HEK293 (cell line): ENCODE data around the gene OSCAR.
A peak's percentile ranks its signal among the peaks of the same experiment; 100 is the strongest.

Experiments
- CTCF ChIA-PET: fragments of 350-600 bp; formaldehyde crosslinking; extraction: SDS; loops from one replicate; lab custom pipeline; 2021; ENCODE audit warnings: antibody characterized with exemption; lab: Yijun Ruan, JAX
- POLR2A ChIA-PET: fragments of 300-600 bp; formaldehyde crosslinking; extraction: SDS; loops from one replicate; lab custom pipeline; 2020; ENCODE audit warnings: antibody characterized with exemption, inconsistent platforms; lab: Yijun Ruan, JAX
- H3K27ac ChIP-seq: fragments of 200-500 bp; sonication (Bioruptor generic); 2 replicates; pipeline ENCODE4 v1.5.1; 2014; ENCODE audit warnings: low read depth, low read length, control low read depth, inconsistent platforms; ENCODE audit errors: extremely low read depth
- H3K36me3 ChIP-seq, 2 experiments: fragments of 200-500 bp in 1 of 2; sonication (Bioruptor generic) in 1 of 2; 1 replicate in 1 of 2; 2 replicates in 1 of 2; pipeline ENCODE4 v1.5.1; 2014 to 2017; ENCODE audit warnings: inconsistent platforms in 2 of 2, low read length in 2 of 2; ENCODE audit not compliant: control insufficient read depth in 2 of 2, insufficient read depth in 1 of 2
- H3K4me1 ChIP-seq: fragments of 200-500 bp; sonication (Bioruptor generic); 2 replicates; pipeline ENCODE4 v1.5.1; 2014; ENCODE audit warnings: mild to moderate bottlenecking, low read length, inconsistent platforms; ENCODE audit not compliant: control insufficient read depth, insufficient read depth
- H3K4me3 ChIP-seq: 2 replicates; pipeline ENCODE4 v1.5.1; 2011; ENCODE audit warnings: low read depth, mild to moderate bottlenecking, control low read depth, low read length, moderate library complexity
- H3K9me3 ChIP-seq: fragments of 200-500 bp; sonication (Bioruptor generic); 2 replicates; pipeline ENCODE4 v1.5.1; 2014; ENCODE audit warnings: low read depth, low read length, inconsistent platforms; ENCODE audit not compliant: control insufficient read depth, insufficient read depth
- EGR2 ChIP-seq: fragments of 450-650 bp; formaldehyde crosslinking; IDR thresholded peaks from 2 replicates; pipeline ENCODE4 v1.5.1; 2016; ENCODE audit warnings: low read depth, missing biosample characterization, missing genetic modification characterization
- GLI4 ChIP-seq: fragments of 450-650 bp; formaldehyde crosslinking; IDR thresholded peaks from 2 replicates; pipeline ENCODE4 v1.5.1; 2016; ENCODE audit warnings: missing biosample characterization, missing genetic modification characterization
- GLIS1 ChIP-seq: fragments of 450-650 bp; formaldehyde crosslinking; IDR thresholded peaks from 2 replicates; pipeline ENCODE4 v1.5.1; 2016; ENCODE audit warnings: missing biosample characterization, missing genetic modification characterization
- INSM2 ChIP-seq: fragments of 450-650 bp; formaldehyde crosslinking; IDR thresholded peaks from 2 replicates; pipeline ENCODE4 v1.5.1; 2016; ENCODE audit warnings: missing biosample characterization, missing genetic modification characterization
- MEIS1 ChIP-seq: sonication (generic); formaldehyde crosslinking; IDR thresholded peaks from 2 replicates; pipeline ENCODE4 v1.8.1; 2022; ENCODE audit warnings: missing genetic modification reagents, mild to moderate bottlenecking, borderline replicate concordance
- SP2 ChIP-seq: fragments of 450-650 bp; formaldehyde crosslinking; IDR thresholded peaks from 2 replicates; pipeline ENCODE4 v1.5.1; 2016; ENCODE audit warnings: missing biosample characterization, missing genetic modification characterization
- SP7 ChIP-seq: fragments of 450-650 bp; formaldehyde crosslinking; IDR thresholded peaks from 2 replicates; pipeline ENCODE4 v1.5.1; 2016; ENCODE audit warnings: missing biosample characterization, missing genetic modification characterization
- ZBTB21 ChIP-seq: fragments of 450-650 bp; formaldehyde crosslinking; IDR thresholded peaks from 2 replicates; pipeline ENCODE4 v1.5.1; 2017; ENCODE audit warnings: missing biosample characterization, missing genetic modification characterization
- ZBTB26 ChIP-seq: fragments of 450-650 bp; formaldehyde crosslinking; optimal IDR thresholded peaks from 2 replicates; pipeline ENCODE3; 2016; ENCODE audit warnings: missing biosample characterization, mild to moderate bottlenecking, missing genetic modification characterization
- ZBTB7A ChIP-seq: fragments of 450-650 bp; formaldehyde crosslinking; IDR thresholded peaks from 2 replicates; pipeline ENCODE4 v1.5.1; 2016; ENCODE audit warnings: low read depth, missing biosample characterization, missing genetic modification characterization
- ZFHX2 ChIP-seq: fragments of 450-650 bp; formaldehyde crosslinking; conservative IDR thresholded peaks from 2 replicates; pipeline ENCODE4 v1.5.1; 2016; ENCODE audit warnings: missing biosample characterization, missing genetic modification characterization
- ZNF148 ChIP-seq: fragments of 450-650 bp; formaldehyde crosslinking; IDR thresholded peaks from 2 replicates; pipeline ENCODE4 v1.5.0; 2017; ENCODE audit warnings: missing biosample characterization, missing genetic modification characterization, borderline replicate concordance
- ZNF302 ChIP-seq: fragments of 450-650 bp; formaldehyde crosslinking; IDR thresholded peaks from 2 replicates; pipeline ENCODE4 v1.5.1; 2016; ENCODE audit warnings: missing biosample characterization, missing genetic modification characterization, low read depth
- ZNF311 ChIP-seq: fragments of 450-650 bp; formaldehyde crosslinking; IDR thresholded peaks from 2 replicates; pipeline ENCODE4 v1.5.1; 2017; ENCODE audit warnings: missing biosample characterization, missing genetic modification characterization, borderline replicate concordance
- ZNF354C ChIP-seq: fragments of 450-650 bp; formaldehyde crosslinking; IDR thresholded peaks from 2 replicates; pipeline ENCODE4 v1.5.1; 2016; ENCODE audit warnings: missing biosample characterization, missing genetic modification characterization, low read depth, borderline replicate concordance
- ZNF510 ChIP-seq: fragments of 450-650 bp; formaldehyde crosslinking; IDR thresholded peaks from 2 replicates; pipeline ENCODE4 v1.5.1; 2018; ENCODE audit warnings: mild to moderate bottlenecking, missing genetic modification characterization, missing biosample characterization; ENCODE audit not compliant: insufficient replicate concordance
- ZNF560 ChIP-seq: fragments of 450-650 bp; formaldehyde crosslinking; IDR thresholded peaks from 2 replicates; pipeline ENCODE4 v1.5.1; 2017; ENCODE audit warnings: missing biosample characterization, missing genetic modification characterization, borderline replicate concordance
- ZNF580 ChIP-seq: fragments of 450-650 bp; formaldehyde crosslinking; IDR thresholded peaks from 2 replicates; pipeline ENCODE4 v1.5.1; 2016; ENCODE audit warnings: missing biosample characterization, missing genetic modification characterization
- ZNF624 ChIP-seq: fragments of 450-650 bp; formaldehyde crosslinking; IDR thresholded peaks from 2 replicates; pipeline ENCODE4 v1.5.1; 2017; ENCODE audit warnings: missing biosample characterization, missing genetic modification characterization
- ZSCAN5A ChIP-seq: fragments of 450-650 bp; formaldehyde crosslinking; IDR thresholded peaks from 2 replicates; pipeline ENCODE4 v1.5.1; 2016; ENCODE audit warnings: missing biosample characterization, missing genetic modification characterization

The OSCAR gene

GRCh38 chr19:54141356-54141755, 40.8 kb upstream of the OSCAR start (continued):
- TF ChIP-seq GLIS1 (tag by site-specific recombination) (no peak), ZNF624 (tag by site-specific recombination) (no peak), ZSCAN5A (tag by site-specific recombination) (no peak), SP7 (tag by site-specific recombination) (no peak), ZNF354C (tag by site-specific recombination) (no peak), ZNF560 (no peak), ZNF311 (tag by site-specific recombination) (no peak)

GRCh38 chr19:54138489-54139256, 38.1 kb upstream of the OSCAR start:
- TF ChIP-seq SP2, result 0 out of 2 replicates have a peak, but pooled peaks have one; percentile 2
- no peak for TF ChIP-seq ZNF560
- TF ChIP-seq EGR2, result peak; percentile 37; the same call in 1 of the 2 replicates
- peak; percentile 49; the same call in 1 of the 2 replicates for TF ChIP-seq ZFHX2 (tag by site-specific recombination)
- CTCF ChIA-PET, result interaction anchor here (0.7 to 1.5 kb wide), 2 partner anchors 28 to 93 kb away, joined by 3 to 6 read pairs; no protein-coding TSS in a partner anchor
- H3K4me1 ChIP-seq, result peaks cover 13% of the 10 kb centered on the region
- POLR2A ChIA-PET, result interaction anchor here (0.8 to 5.5 kb wide), 5 partner anchors 12 to 50 kb away, joined by 3 to 116 read pairs (median 63); partner anchors contain the start of genes MBOAT7, PRPF31, TFPT and TSEN34
- H3K27ac ChIP-seq, result peak overlapping the region; percentile 88
- H3K36me3 ChIP-seq, result peaks cover 16 to 52% of the 10 kb centered on the region in 2 experiments
- H3K4me3 ChIP-seq, result peak overlapping the region; percentile 94
- H3K9me3 ChIP-seq, result peaks cover under 1% of the 10 kb centered on the region; the same call in 1 of the 2 replicates

GRCh38 chr19:54137699-54138488, 37.3 kb upstream of the OSCAR start, which contains the start of gene CNOT3:
TSS of gene CNOT3 (plus strand) at chr19:54137762. CDS start at chr19:54142979, 5,217 bp downstream.
- H3K27ac ChIP-seq, result peak within 1 kb of the TSS; percentile 88
- H3K4me3 ChIP-seq, result peak within 1 kb of the TSS; percentile 94
- H3K36me3 ChIP-seq, result peaks cover 8 to 44% of the 10 kb centered on the region in 2 experiments
- H3K9me3 ChIP-seq, result peaks cover 2% of the 10 kb centered on the region
- CTCF ChIA-PET, result interaction anchor here (0.8 to 1.7 kb wide), 5 partner anchors 20 to 94 kb away, joined by 4 to 6 read pairs (median 5); partner anchors contain the start of gene LENG1
- POLR2A ChIA-PET, result interaction anchor here (0.6 to 5.5 kb wide), 30 partner anchors 8 to 1588 kb away, joined by 3 to 116 read pairs (median 6); partner anchors contain the start of genes LENG1, LENG8, LENG9 and MBOAT7
- H3K4me1 ChIP-seq, result peaks cover 13% of the 10 kb centered on the region
- TF ChIP-seq ZSCAN5A (tag by site-specific recombination) (no peak), ZNF510 (no peak), ZNF624 (tag by site-specific recombination) (no peak), GLI4 (tag by site-specific recombination) (no peak), ZNF580 (tag by site-specific recombination) (no peak), INSM2 (tag by site-specific recombination) (no peak), ZBTB7A (tag by site-specific recombination) (0 out of 2 replicates have a peak, but pooled peaks have one; percentile 56), ZBTB26 (no peak), ZNF302 (no peak), ZNF148 (tag by site-specific recombination) (no peak), MEIS1 (CRISPR knock-in tag) (no peak), ZBTB21 (tag by site-specific recombination) (no peak)
